Naive thymus-derived CD4-positive, alpha-beta T cell (primary cell): ENCODE data around the gene ELAVL1. TPM values are rescaled to one million over a fixed set of nuclear protein-coding genes. Genes with fewer than 3 reads are reported as not detected.

Experiments
- ATAC-seq: fragments of 150-1000 bp; cut with Tn5 transposase; 2 replicates; pipeline ENCODE4 v1.10.0; 2021; ENCODE audit warnings: mild to moderate bottlenecking, moderate library complexity
- CTCF ChIA-PET: fragments of 350-600 bp; sonication (Branson Sonifier 250); formaldehyde crosslinking; loops from one replicate; lab custom pipeline; 2021; ENCODE audit warnings: antibody characterized with exemption; lab: Charles Lee
- POLR2A ChIA-PET: fragments of 350-600 bp; sonication (Branson Sonifier 250); formaldehyde crosslinking; loops from one replicate; lab custom pipeline; 2021; ENCODE audit warnings: antibody characterized with exemption, inconsistent platforms; lab: Charles Lee
- DNase-seq, 9 donors: peaks; one replicate each; pipeline versions ENCODE4 v3.0.0 to v3.0.0-alpha.2; 2020 to 2022; ENCODE audit warnings: mixed read lengths in 1 of 9
- H3K27ac ChIP-seq: one replicate; pipeline ENCODE4 v1.7.0; 2013; ENCODE audit warnings: mild to moderate bottlenecking, low read depth, low read length, moderate library complexity
- H3K27me3 ChIP-seq, 2 donors: one replicate each; pipeline ENCODE4 v1.7.0; 2013; ENCODE audit warnings: low read length in 2 of 2, mild to moderate bottlenecking in 2 of 2, moderate library complexity in 2 of 2; ENCODE audit not compliant: control insufficient read depth in 2 of 2, insufficient read depth in 2 of 2
- H3K36me3 ChIP-seq, 3 experiments: 1 replicate in 2 of 3; 2 replicates in 1 of 3; pipeline ENCODE4 v1.7.0; 2013; ENCODE audit warnings: low read length in 3 of 3, mild to moderate bottlenecking in 3 of 3, moderate library complexity in 1 of 3; ENCODE audit not compliant: insufficient read depth in 3 of 3, control insufficient read depth in 2 of 3
- H3K4me1 ChIP-seq, 2 donors: one replicate each; pipeline ENCODE4 v1.7.0; 2013; ENCODE audit warnings: low read length in 2 of 2, mild to moderate bottlenecking in 2 of 2, moderate library complexity in 1 of 2; ENCODE audit not compliant: control insufficient read depth in 2 of 2, insufficient read depth in 2 of 2
- H3K4me3 ChIP-seq: 2 replicates; pipeline ENCODE4 v1.7.0; 2013; ENCODE audit warnings: mild to moderate bottlenecking, low read length
- H3K9me3 ChIP-seq, 3 experiments: 1 replicate in 2 of 3; 2 replicates in 1 of 3; pipeline ENCODE4 v1.7.0; 2013; ENCODE audit warnings: low read length in 3 of 3; ENCODE audit not compliant: control insufficient read depth in 2 of 3
- H3K27ac Mint-ChIP-seq, 9 donors: one replicate each; pipeline ENCODE4 v1.8.0; 2020 to 2022; ENCODE audit warnings: mixed read lengths in 9 of 9, mild to moderate bottlenecking in 8 of 9, moderate library complexity in 5 of 9, inconsistent platforms in 2 of 9
- H3K27me3 Mint-ChIP-seq, 5 donors: one replicate each; pipeline ENCODE4 v1.8.0; 2021 to 2022; ENCODE audit warnings: mixed read lengths in 5 of 5, mild to moderate bottlenecking in 1 of 5
- H3K36me3 Mint-ChIP-seq, 5 donors: one replicate each; pipeline ENCODE4 v1.8.0; 2020 to 2022; ENCODE audit warnings: mixed read lengths in 5 of 5, mild to moderate bottlenecking in 3 of 5, inconsistent platforms in 1 of 5
- H3K4me1 Mint-ChIP-seq, 7 donors: one replicate each; pipeline ENCODE4 v1.8.0; 2020 to 2022; ENCODE audit warnings: mixed read lengths in 7 of 7, mild to moderate bottlenecking in 3 of 7, inconsistent platforms in 1 of 7
- H3K4me3 Mint-ChIP-seq, 10 donors: one replicate each; pipeline ENCODE4 v1.8.0; 2020 to 2022; ENCODE audit warnings: mild to moderate bottlenecking in 10 of 10, mixed read lengths in 10 of 10, moderate library complexity in 6 of 10, inconsistent platforms in 2 of 10
- H3K9me3 Mint-ChIP-seq, 11 donors: one replicate each; pipeline ENCODE4 v1.8.0; 2020 to 2022; ENCODE audit warnings: mixed read lengths in 11 of 11, mild to moderate bottlenecking in 4 of 11, inconsistent platforms in 1 of 11, moderate library complexity in 1 of 11
- intact Hi-C, 2 donors: fragments of 100-400 bp; cut with micrococcal nuclease; formaldehyde crosslinking; loops; one replicate each; pipeline ENCODE4 v1.15.1; 2023
- polyA plus RNA-seq, 2 donors: library from polyadenylated mRNA; unstranded; fragments of 300-500 nt; fragmentation: Illumina TruSeq; gene quantifications; one replicate each; pipeline ENCODE4 v1.2.3, GENCODE V29; 2021
- total RNA-seq, 6 experiments: library from RNA in 5 of 6; stranded (reverse) in 5 of 6; gene quantifications; 1 replicate in 5 of 6; 2 replicates in 1 of 6; pipeline ENCODE4 v1.2.3 and lab custom pipeline; 2021 to 2026

The ELAVL1 gene
- total and polyA plus RNA-seq, 7 experiments from 2014 or later = 32.4 to 117 (median 49.6) TPM

GRCh38 chr19:7981199-7981598 is 24.2 kb downstream of the ELAVL1 start:
- H3K4me3 ChIP-seq = no peak overlapping the region
- H3K4me1 ChIP-seq = no peaks in the 10 kb centered on the region
- H3K9me3 ChIP-seq = no peaks in the 10 kb centered on the region
- no peaks in the 10 kb centered on the region for H3K27me3 ChIP-seq
- peaks cover 0 to 99% (median 17%) of the 10 kb centered on the region in 3 experiments for H3K36me3 ChIP-seq
- no peak overlapping the region for H3K4me3 Mint-ChIP-seq
- ChIA-PET POLR2A (no interaction called here), CTCF (no interaction called here)
- DNase-seq (no peak), ATAC-seq (no peak)
- no peak overlapping the region for H3K27ac ChIP-seq
- H3K9me3 Mint-ChIP-seq = no peaks in the 10 kb centered on the region
- H3K4me1 Mint-ChIP-seq = peaks cover 0 to 8% (median 1%) of the 10 kb centered on the region in 7 donors
- peaks cover 0 to 16% (median 6%) of the 10 kb centered on the region in 5 donors for H3K36me3 Mint-ChIP-seq
- no peaks in the 10 kb centered on the region for H3K27me3 Mint-ChIP-seq
- intact Hi-C loops = no loop called here
- H3K27ac Mint-ChIP-seq = peak overlapping the region in 1 of 9 donors; percentile 19

- Histone ChIP-seq H3K27me3 (no peaks in the 10 kb centered on the region), H3K27ac (no peak overlapping the region), H3K9me3 (no peaks in the 10 kb centered on the region), H3K4me3 (no peak overlapping the region), H3K36me3 (peaks cover 0 to 94% (median 17%) of the 10 kb centered on the region in 3 experiments), H3K4me1 (no peaks in the 10 kb centered on the region)
- Mint-ChIP-seq H3K36me3 (peaks cover 0 to 16% (median 6%) of the 10 kb centered on the region in 5 donors), H3K4me3 (no peak overlapping the region), H3K27me3 (no peaks in the 10 kb centered on the region), H3K9me3 (no peaks in the 10 kb centered on the region), H3K27ac (peak overlapping the region in 1 of 9 donors; percentile 74), H3K4me1 (peaks cover 0 to 5% (median 0%) of the 10 kb centered on the region in 7 donors)
- no peak for ATAC-seq
- no peak for DNase-seq
- ChIA-PET CTCF (no interaction called here), POLR2A (no interaction called here)
- intact Hi-C loops = no loop called here
These were observed 24.8 kb downstream of the ELAVL1 start for GRCh38 chr19:7980635-7981121.

GRCh38 chr19:7980168-7980567 is 25.3 kb downstream of the ELAVL1 start:
- H3K9me3 Mint-ChIP-seq = no peaks in the 10 kb centered on the region
- intact Hi-C loops = no loop called here
- Histone ChIP-seq H3K4me3 (no peak overlapping the region), H3K27me3 (no peaks in the 10 kb centered on the region), H3K27ac (no peak overlapping the region), H3K4me1 (no peaks in the 10 kb centered on the region), H3K36me3 (peaks cover 0 to 94% (median 17%) of the 10 kb centered on the region in 3 experiments), H3K9me3 (no peaks in the 10 kb centered on the region)
- H3K4me1 Mint-ChIP-seq = peaks cover 0 to 5% (median 0%) of the 10 kb centered on the region in 7 donors
- H3K27ac Mint-ChIP-seq = peak overlapping the region in 1 of 9 donors; percentile 74
- DNase-seq = no peak
- no peak for ATAC-seq
- H3K27me3 Mint-ChIP-seq = no peaks in the 10 kb centered on the region
- H3K36me3 Mint-ChIP-seq = peaks cover 0 to 16% (median 6%) of the 10 kb centered on the region in 5 donors
- POLR2A ChIA-PET = no interaction called here
- H3K4me3 Mint-ChIP-seq = no peak overlapping the region
- CTCF ChIA-PET = no interaction called here

DNA sequence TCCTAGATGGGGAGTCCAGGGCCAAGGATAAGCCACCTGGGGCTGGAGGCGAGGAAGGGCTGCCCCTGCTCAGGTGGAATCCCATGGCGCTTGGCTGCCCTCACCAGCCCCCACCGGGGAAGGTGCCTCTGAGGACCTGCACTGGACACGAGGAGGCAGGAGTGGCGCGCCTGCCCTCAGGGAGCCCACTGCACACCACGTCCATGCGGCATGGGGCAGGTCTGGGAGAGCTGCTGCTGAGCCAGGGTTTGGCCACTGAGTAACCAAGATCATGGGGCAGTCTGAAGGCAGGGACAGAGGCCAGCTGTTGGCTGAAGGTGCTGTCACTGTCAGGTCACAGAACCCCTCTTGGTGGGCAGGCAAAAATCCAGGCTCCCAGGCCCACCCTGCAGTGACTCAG is 25.9 kb downstream of the ELAVL1 start:
- Histone ChIP-seq H3K27ac (no peak overlapping the region), H3K9me3 (no peaks in the 10 kb centered on the region), H3K36me3 (peaks cover 0 to 94% (median 17%) of the 10 kb centered on the region in 3 experiments), H3K27me3 (no peaks in the 10 kb centered on the region), H3K4me1 (no peaks in the 10 kb centered on the region), H3K4me3 (no peak overlapping the region)
- no peaks in the 10 kb centered on the region for H3K9me3 Mint-ChIP-seq
- no peaks in the 10 kb centered on the region for H3K27me3 Mint-ChIP-seq
- intact Hi-C loops = no loop called here
- DNase-seq (no peak), ATAC-seq (no peak)
- ChIA-PET CTCF (no interaction called here), POLR2A (no interaction called here)
- H3K4me1 Mint-ChIP-seq = peaks cover 0 to 5% (median 0%) of the 10 kb centered on the region in 7 donors
- peaks cover 0 to 16% (median 6%) of the 10 kb centered on the region in 5 donors for H3K36me3 Mint-ChIP-seq
- H3K4me3 Mint-ChIP-seq = no peak overlapping the region
- no peak overlapping the region for H3K27ac Mint-ChIP-seq

DNA sequence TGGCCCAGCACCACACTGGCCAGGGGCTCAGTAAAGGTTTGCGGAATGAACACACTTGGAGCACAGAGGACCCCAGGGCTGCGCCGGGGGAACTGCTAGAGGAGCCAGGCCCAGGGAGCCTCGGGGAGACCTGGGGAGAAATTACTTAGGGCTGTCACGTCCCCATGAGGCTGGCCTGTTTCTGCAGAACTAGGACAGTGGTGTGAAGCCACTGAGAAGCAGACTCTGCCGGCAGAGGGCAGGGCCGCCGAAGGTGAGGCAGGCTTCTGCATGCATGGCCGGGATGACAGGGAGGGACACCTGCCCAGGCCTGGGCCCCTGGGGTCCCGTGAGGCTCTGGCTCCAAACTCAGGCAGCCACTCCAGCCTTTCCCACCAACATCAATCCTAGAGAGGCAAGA is 26.4 kb downstream of the ELAVL1 start:
- ATAC-seq = no peak
- ChIA-PET POLR2A (no interaction called here), CTCF (no interaction called here)

GRCh38 chr19:7978179-7978825 is 27.1 kb downstream of the ELAVL1 start:
- no peak for ATAC-seq
- CTCF ChIA-PET = no interaction called here
- Histone ChIP-seq H3K27ac (no peak overlapping the region), H3K27me3 (no peaks in the 10 kb centered on the region), H3K4me3 (no peak overlapping the region), H3K9me3 (no peaks in the 10 kb centered on the region), H3K4me1 (no peaks in the 10 kb centered on the region), H3K36me3 (peaks cover 0 to 94% (median 7%) of the 10 kb centered on the region in 3 experiments)
- Mint-ChIP-seq H3K36me3 (peaks cover 0 to 15% (median 2%) of the 10 kb centered on the region in 5 donors), H3K27me3 (no peaks in the 10 kb centered on the region), H3K4me3 (no peak overlapping the region), H3K9me3 (no peaks in the 10 kb centered on the region), H3K4me1 (peaks cover 0 to 2% (median 0%) of the 10 kb centered on the region in 7 donors), H3K27ac (peak overlapping the region in 1 of 9 donors; percentile 72)
- intact Hi-C loops = no loop called here
- DNase-seq = no peak
- POLR2A ChIA-PET = no interaction called here

More for the DNA sequence above, 26.4 kb downstream of the ELAVL1 start:
- H3K4me1 Mint-ChIP-seq = peaks cover 0 to 2% (median 0%) of the 10 kb centered on the region in 7 donors
- no peak overlapping the region for H3K27ac Mint-ChIP-seq
- no peak for DNase-seq
- intact Hi-C loops = no loop called here
- H3K4me3 Mint-ChIP-seq = no peak overlapping the region
- H3K27ac ChIP-seq = no peak overlapping the region
- H3K27me3 Mint-ChIP-seq = no peaks in the 10 kb centered on the region
- H3K9me3 ChIP-seq = no peaks in the 10 kb centered on the region
- no peak overlapping the region for H3K4me3 ChIP-seq
- no peaks in the 10 kb centered on the region for H3K9me3 Mint-ChIP-seq
- H3K36me3 Mint-ChIP-seq = peaks cover 0 to 11% (median 3%) of the 10 kb centered on the region in 5 donors
- no peaks in the 10 kb centered on the region for H3K27me3 ChIP-seq
- H3K4me1 ChIP-seq = no peaks in the 10 kb centered on the region
- peaks cover 0 to 94% (median 14%) of the 10 kb centered on the region in 3 experiments for H3K36me3 ChIP-seq

DNA sequence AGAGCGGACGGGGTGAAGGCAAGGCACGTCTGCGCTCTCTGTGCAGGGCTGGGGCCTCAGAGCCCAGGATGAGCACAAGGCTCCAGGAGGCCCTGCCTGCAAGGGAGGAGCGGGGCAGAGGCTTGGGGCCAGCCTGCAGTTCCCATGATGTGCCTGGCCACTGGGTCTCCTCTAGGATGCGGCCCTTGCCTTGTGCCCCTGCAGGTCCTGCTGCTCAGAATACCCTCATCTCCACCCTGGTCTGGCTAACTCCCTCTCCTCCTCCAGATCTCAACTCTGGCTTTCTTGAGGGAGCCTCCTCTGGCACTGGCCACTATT is 27.8 kb downstream of the ELAVL1 start:
- peaks cover 0 to 13% (median 2%) of the 10 kb centered on the region in 5 donors for H3K36me3 Mint-ChIP-seq
- no peak overlapping the region for H3K27ac Mint-ChIP-seq
- peaks cover 0 to 2% (median 0%) of the 10 kb centered on the region in 7 donors for H3K4me1 Mint-ChIP-seq
- ChIA-PET CTCF (no interaction called here), POLR2A (no interaction called here)
- H3K27me3 Mint-ChIP-seq = no peaks in the 10 kb centered on the region
- Histone ChIP-seq H3K27ac (no peak overlapping the region), H3K27me3 (no peaks in the 10 kb centered on the region), H3K4me1 (no peaks in the 10 kb centered on the region), H3K9me3 (no peaks in the 10 kb centered on the region), H3K36me3 (peaks cover 0 to 88% (median 6%) of the 10 kb centered on the region in 3 experiments), H3K4me3 (no peak overlapping the region)
- H3K4me3 Mint-ChIP-seq = no peak overlapping the region
- ATAC-seq = no peak
- DNase-seq = no peak
- intact Hi-C loops = no loop called here
- no peaks in the 10 kb centered on the region for H3K9me3 Mint-ChIP-seq
